ENCODE results near the gene AP5M1. TPM values are rescaled to one million over a fixed set of nuclear protein-coding genes. Genes with fewer than 3 reads are reported as not detected.

Gene AP5M1
- total RNA-seq, 1 experiment from 2014 or later, result 28.6 TPM

Other genes with a start within 250 kb of the AP5M1 start
- gene EXOC5, start 66 bp upstream of the AP5M1 start, total RNA-seq (2014; rRNA removed; shearing (Covaris generic)), result 37.6 and 46.5 TPM in 2 replicates
- gene NAA30, start 121.6 kb downstream of the AP5M1 start, total RNA-seq (2014; rRNA removed; shearing (Covaris generic)), result 30.9 and 32.7 TPM in 2 replicates
- not detected in 2 replicates for gene CCDC198, start 224.9 kb downstream of the AP5M1 start, total RNA-seq (2014; rRNA removed; shearing (Covaris generic))